CD1c-positive myeloid dendritic cell (primary cell): Measurements from ENCODE around the gene CCSER2.
A peak's percentile ranks its signal among the peaks of the same experiment; 100 is the strongest.
"Not testable (repeated sequence)": the region's sequence is repeated elsewhere in the genome, so short reads cannot be mapped to it uniquely, and the experiment has no call there.

ENCODE experiments used
- DNase-seq: peaks from one replicate; pipeline ENCODE4 v3.0.0-alpha.2; 2016; ENCODE audit errors: extremely low spot score

The CCSER2 gene, protein sequence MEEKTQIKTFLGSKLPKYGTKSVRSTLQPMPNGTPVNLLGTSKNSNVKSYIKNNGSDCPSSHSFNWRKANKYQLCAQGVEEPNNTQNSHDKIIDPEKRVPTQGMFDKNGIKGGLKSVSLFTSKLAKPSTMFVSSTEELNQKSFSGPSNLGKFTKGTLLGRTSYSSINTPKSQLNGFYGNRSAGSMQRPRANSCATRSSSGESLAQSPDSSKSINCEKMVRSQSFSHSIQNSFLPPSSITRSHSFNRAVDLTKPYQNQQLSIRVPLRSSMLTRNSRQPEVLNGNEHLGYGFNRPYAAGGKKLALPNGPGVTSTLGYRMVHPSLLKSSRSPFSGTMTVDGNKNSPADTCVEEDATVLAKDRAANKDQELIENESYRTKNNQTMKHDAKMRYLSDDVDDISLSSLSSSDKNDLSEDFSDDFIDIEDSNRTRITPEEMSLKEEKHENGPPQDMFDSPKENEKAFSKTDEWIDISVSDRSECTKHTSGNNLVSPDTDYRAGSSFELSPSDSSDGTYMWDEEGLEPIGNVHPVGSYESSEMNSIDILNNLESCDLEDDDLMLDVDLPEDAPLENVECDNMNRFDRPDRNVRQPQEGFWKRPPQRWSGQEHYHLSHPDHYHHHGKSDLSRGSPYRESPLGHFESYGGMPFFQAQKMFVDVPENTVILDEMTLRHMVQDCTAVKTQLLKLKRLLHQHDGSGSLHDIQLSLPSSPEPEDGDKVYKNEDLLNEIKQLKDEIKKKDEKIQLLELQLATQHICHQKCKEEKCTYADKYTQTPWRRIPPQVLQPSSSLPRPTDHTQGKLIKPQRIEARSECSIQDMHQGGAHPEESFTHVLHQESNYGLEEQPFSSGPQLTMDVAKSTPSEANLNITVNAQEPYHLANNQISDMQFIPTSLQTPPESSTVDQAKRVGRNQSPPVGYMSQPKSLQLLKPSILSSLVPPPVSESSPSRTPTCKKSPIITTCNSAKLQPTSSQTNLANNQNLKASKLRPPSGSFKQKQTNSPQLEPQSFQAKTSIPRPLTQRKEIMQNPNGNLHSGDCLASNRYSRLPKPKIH

GRCh38 chr10:84328418-84329195 is at the start of gene CCSER2:
TSS of gene CCSER2 (plus strand) at chr10:84328589. CDS start at chr10:84371053, 42,464 bp downstream.
- DNase-seq: peak; percentile 98

DNA sequence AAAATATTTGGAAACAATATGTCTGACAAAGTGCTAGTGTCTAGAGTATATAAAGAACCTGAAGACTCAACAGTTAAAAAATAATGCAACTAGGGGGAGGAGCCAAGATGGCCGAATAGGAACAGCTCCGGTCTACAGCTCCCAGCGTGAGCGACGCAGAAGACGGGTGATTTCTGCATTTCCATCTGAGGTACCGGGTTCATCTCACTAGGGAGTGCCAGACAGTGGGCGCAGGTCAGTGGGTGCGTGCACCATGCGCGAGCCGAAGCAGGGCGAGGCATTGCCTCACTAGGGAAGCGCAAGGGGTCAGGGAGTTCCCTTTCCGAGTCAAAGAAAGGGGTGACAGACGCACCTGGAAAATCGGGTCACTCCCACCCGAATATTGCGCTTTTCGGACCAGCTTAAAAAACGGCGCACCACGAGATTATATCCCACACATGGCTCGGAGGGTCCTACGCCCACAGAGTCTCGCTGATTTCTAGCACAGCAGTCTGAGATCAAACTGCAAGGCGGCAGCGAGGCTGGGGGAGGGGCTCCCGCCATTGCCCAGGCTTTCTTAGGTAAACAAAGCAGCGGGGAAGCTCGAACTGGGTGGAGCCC is 48.4 kb upstream of the CCSER2 start:
- not testable (repeated sequence) for DNase-seq

- DNase-seq: no peak
Observed at GRCh38 chr10:84286695-84287094, 41.7 kb upstream of the CCSER2 start.

- DNase-seq: no peak
Observed at GRCh38 chr10:84288151-84288550, 40.2 kb upstream of the CCSER2 start.

DNA sequence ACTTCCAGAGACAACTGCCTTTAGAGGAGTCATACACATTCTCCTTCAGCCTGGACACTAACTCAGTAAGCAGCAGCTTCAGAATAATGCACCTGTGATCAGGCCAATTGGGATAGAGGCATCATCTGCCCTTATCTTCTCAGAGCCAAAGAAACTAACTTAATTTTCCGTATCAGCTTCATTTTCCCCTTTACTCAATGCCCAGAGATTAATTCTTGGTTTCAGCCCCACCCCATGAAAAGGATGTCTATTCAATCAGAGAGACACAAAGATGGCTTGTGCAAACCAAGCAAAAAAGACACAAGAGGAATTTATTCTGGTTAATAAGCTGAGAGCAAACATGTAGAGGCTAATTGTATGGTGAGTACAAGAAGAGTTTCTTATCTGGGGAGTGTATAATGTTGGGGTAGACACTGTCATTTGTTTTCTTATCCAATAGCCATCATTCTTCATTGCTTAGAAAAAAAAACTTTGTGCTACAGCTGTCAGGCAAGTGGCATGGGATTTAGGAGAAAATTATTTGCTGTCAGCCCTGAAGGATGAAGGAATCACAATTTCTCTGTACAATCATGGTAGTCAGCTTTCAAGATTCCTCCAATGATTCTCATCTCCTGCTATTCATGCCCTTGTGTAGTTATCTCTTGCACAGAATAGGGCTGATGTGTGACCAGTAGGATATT is 38.7 kb upstream of the CCSER2 start:
- DNase-seq: no peak

- DNase-seq: no peak
Observed at GRCh38 chr10:84290235-84290634, 38.2 kb upstream of the CCSER2 start.

DNA sequence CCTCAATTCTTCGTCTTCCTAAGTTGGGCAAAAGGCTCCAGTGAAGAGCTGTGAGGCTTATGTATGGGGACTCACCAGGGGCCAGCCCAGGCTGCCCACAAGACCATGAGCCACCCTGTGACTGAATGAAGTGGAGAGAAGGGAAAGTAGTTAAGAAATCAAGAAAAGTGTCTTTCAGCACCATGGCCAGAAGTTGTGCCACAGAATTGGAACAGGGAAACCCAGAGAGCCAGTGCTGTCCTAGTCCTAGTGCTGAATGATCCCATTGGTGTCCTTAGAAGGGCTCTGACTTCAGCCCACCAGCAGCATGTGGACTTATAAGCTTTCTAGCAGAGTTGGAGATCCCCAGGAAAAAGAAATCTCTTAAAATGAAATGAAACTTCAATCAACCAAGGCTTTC is 37.0 kb upstream of the CCSER2 start:
- peak; percentile 38 for DNase-seq

DNA sequence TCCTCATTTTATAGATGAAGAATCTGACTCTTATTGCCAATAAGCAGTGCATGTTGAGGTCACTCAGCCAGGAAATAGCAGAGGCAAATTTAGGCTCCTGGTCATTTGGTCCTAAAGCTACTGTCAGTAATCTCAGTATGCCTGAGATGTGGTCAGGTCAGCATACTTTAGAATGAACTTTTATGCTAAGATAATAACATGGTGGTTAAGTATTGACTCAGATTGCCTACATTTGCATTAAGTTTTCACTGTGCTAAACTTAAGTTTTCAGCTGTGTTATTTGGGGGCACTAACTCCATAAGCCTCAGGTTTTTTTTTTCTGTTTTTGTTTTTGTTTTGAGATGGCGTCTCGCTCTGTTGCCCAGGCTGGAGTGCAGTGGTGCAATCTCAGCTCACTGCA is 35.9 kb upstream of the CCSER2 start:
- DNase-seq: no peak

DNA sequence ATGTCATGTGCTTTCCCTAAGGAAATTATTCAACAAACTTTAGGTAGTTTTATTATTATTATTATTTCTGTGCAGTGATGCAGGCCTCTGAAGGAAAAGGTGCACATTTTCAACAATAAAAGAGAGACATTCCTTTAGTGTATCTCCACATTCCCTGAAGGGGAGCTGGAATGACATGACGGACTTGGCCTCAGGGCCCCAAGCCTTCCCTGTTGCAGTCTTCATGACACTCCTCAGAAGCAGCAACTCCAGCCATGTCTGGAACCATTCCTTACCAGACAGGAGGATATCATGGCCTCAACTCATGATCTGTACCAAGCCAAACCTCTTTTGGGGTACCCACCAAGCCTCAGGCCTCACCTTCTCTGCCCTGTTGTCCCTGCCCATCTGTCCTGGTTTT is 35.2 kb upstream of the CCSER2 start:
- no peak for DNase-seq

GRCh38 chr10:84293574-84294016 is 34.8 kb upstream of the CCSER2 start:
- peak; percentile 42 for DNase-seq

DNA sequence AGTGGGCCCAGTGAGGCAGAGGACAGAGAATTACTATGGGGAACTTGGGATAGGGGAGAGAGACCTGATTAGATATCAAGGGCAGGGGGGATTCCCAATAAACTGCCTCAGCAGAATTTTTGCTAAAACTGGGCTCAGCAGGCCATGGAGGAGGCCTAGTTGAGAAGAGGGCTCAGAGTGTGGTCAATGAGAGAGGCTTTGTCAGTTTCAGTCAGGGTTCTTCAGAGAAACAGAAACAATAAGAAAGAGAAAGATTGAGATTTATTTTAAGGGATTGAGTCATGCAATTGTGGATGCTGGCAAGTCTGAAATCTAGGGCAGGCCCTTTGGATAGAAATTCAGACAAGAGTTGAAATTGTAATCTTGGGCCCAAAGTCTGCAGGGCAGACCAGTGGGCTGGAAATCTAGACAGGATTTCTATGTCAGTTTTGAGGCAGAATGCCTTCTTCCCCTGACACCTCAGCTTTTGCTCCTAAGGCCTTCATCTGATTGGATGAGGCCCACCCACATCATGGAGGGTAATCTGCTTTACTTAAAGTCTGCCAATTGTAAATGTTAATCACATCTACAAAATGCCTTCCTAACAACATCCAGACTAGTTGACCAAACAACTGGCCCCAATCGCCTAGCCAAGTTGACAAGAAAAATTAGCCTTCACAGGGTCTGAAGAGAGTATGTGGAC is 33.5 kb upstream of the CCSER2 start:
- no peak for DNase-seq

- peak; percentile 58 for DNase-seq
Observed at GRCh38 chr10:84296091-84296981, 32.1 kb upstream of the CCSER2 start.

DNA sequence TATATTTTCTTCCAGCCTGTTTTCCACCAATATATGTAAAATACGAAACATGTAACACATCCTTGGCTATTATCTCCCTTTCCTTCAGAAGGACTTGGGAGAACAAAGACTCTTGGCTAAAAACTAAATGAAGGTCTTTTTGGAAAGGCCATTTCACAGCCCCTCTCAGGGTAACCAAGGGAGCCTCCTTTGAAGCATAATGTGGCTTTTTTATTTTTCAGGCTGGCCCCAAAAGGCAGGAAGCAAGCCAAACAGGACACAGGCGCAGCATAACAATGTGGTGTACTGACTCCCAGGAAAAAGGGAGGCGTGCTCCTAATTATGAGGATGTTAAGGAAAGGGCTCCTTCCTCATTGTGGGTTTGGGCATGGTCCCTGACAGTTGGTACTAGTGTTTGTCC is 30.3 kb upstream of the CCSER2 start:
- peak; percentile 9 for DNase-seq

DNA sequence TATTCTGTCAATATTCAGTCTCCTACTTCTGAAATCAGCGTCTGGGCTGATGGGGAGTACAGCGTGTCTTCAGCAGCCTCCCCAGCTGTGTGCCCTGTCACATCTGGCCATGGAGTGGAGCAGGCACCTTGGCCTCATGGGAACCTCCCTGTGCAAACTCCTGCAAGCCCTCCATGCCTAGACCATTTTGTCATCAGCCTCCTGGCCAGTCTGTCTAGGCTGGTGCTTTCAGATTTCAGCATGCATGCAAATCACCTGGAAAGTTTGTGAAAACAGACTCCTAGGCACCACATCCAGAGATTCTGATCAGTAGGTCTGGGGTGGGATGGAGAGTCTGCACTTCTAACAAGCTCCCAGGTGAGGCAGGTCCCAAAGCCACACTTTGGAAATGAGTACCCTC is 26.2 kb upstream of the CCSER2 start:
- no peak for DNase-seq

DNA sequence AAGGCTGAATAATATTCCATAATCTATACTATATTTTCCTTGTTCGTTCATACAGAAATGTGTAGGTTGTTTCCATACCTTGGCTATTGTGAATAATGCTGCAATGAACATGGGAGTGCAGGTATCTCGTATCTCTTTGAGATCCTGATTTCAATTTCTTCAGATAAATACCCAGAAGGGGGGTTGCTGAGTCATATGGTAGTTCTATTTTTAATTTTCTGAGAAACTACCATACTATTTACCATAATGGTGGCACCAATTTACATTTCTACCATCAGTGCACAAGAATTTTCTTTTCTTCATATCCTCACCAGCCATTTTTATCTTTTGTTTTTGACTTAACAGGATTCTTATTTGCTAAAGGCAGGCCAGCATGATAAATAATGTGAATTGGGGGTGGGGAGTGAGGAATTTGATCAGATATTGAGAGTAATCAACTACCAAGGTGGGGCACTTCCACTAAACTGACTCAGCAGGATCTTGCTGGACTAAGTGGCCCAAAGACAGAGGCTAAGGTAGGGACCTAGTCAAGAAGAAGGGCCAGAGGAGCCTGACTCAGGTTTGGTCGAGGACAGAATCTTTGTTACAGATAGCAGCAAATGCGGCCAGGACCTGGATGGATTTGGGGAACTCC is 21.5 kb upstream of the CCSER2 start:
- no peak for DNase-seq

DNA sequence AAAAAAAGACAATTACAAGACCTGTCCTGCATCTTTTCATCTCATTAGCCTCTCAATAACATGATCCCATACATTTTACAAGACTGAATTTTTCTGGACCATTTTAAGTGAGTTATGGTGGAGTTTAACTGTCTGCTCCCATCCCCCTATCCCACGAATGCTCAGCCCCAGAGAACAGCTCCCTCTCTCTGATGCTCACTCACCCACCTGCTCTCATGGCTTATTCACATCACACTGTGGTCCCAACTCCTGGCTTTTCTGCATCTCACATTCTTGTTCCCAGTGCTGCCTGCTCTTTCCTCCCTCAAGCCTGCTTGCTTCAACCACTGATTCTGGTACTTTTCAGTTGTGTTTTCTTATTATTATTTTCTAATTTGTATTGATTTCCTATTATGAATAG is 20.4 kb upstream of the CCSER2 start:
- DNase-seq: no peak

- peak; percentile 82 for DNase-seq
Observed at GRCh38 chr10:84308481-84309304, 19.7 kb upstream of the CCSER2 start.

DNA sequence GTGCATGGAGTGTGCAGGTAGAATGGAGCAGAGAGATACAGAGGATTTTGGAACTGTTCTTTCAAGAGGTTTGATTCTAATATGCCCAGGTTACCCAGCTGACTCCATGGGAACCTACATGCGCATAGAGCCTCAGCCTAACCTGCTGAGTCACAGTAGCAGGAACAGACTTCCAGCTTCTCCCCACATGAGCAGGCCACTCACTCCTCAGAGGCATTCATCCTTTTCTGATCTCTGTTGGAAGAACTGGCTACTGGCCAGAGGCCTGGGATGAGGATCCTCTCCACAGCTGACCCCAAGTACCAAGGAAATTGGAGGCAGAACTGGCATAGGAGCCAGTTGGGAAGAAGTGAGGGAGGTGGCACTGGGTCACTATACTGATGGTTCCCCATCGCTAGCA is 17.9 kb upstream of the CCSER2 start:
- peak; percentile 14 for DNase-seq
